SK-N-MC (cell line): ENCODE results near the gene SLC4A2.

Experiments
- EZH2 ChIP-seq: fragments of 200-600 bp; sonication (generic); IDR thresholded peaks from one replicate; pipeline ENCODE4 v1.6.1; 2017; ENCODE audit warnings: antibody characterized with exemption
- FOXP2 ChIP-seq: optimal IDR thresholded peaks from 2 replicates; pipeline ENCODE3; 2011; ENCODE audit warnings: mild to moderate bottlenecking, moderate library complexity; ENCODE audit not compliant: insufficient read depth; ENCODE audit errors: extremely low read length, control extremely low read depth
- POLR2AphosphoS5 ChIP-seq: IDR thresholded peaks from 2 replicates; pipeline ENCODE4 v1.6.1; 2012; ENCODE audit warnings: mild to moderate bottlenecking, low read depth, low read length, borderline replicate concordance

- no peak for TF ChIP-seq EZH2
- no peak for TF ChIP-seq POLR2AphosphoS5
- no peak for TF ChIP-seq FOXP2
These were observed 62.2 kb downstream of the SLC4A2 start for GRCh38 chr7:151121380-151122170.
